Measurements from ENCODE around the gene GM2A. TPM values are rescaled to one million over a fixed set of nuclear protein-coding genes. Genes with fewer than 3 reads are reported as not detected.

The GM2A gene
- total and polyA plus RNA-seq, 2 of the 13 experiments (the other 11 are each of a cell fraction or from before 2014, with no cell fraction given): 14.6 to 29.6 TPM

- Histone ChIP-seq H3K79me2 (ENCODE audit: insufficient read depth, low read length) (no peaks in the 10 kb centered on the region), H3K4me3 (replicated peaks in 1 of 3; ENCODE audit: insufficient read depth in 1 of 3, low read depth in 2 of 3, low read length in 3 of 3) (no peak overlapping the region), H3K4me1 (ENCODE audit: insufficient read depth, low read length) (no peaks in the 10 kb centered on the region), H2AFZ (ENCODE audit: low read length) (no peak overlapping the region), H3K27me3 (ENCODE audit: control insufficient read depth in 1 of 2, insufficient read depth in 2 of 2, low read length in 2 of 2) (no peaks in the 10 kb centered on the region), H3K9me3 (ENCODE audit: low read length) (no peaks in the 10 kb centered on the region), H3K9ac (ENCODE audit: insufficient read depth, low read depth, low read length) (no peak overlapping the region), H3K27ac (ENCODE audit: extremely low read length, insufficient read depth, low read length) (no peak overlapping the region), H3K36me3 (replicated peaks in 1 of 2; ENCODE audit: control insufficient read depth in 1 of 2, insufficient read depth in 2 of 2, low read length in 2 of 2) (no peaks in the 10 kb centered on the region), H4K20me1 (ENCODE audit: insufficient read depth, low read length) (no peaks in the 10 kb centered on the region), H3K4me2 (ENCODE audit: low read depth, low read length) (no peak overlapping the region)
- FAIRE-seq: no peak
- intact Hi-C loops (cut with micrococcal nuclease; ENCODE audit: unreplicated experiment): no loop called here
- no TSS peak for BruUV-seq (replicated peaks)
- in situ Hi-C loops (cut with HindIII; ENCODE audit: extremely low pct_ligation_motif_present, low pct_unique_long_range_greater_than_20kb): no loop called here
- CTCF ChIA-PET (ENCODE audit: low intra/inter-chr PET ratio, low total read pairs): no interaction called here
- 18% methylated on average over 5 of the region's 5 CpGs for WGBS (ENCODE audit: low lambda C conversion rate)
- POLR2A ChIA-PET: no interaction called here
- ATAC-seq: no peak
- DNase-seq (ENCODE audit: low spot score): no peak
- TF ChIP-seq HNRNPLL (IDR thresholded peaks at IDR 0.05; ENCODE audit: low read depth, low read length, poor library complexity, severe bottlenecking) (no peak), ZNF24 (IDR thresholded peaks at IDR 0.05) (no peak), CENPBD1 (CRISPR knock-in tag; IDR thresholded peaks at IDR 0.05; ENCODE audit: borderline replicate concordance, low read depth) (no peak), LRRFIP1 (CRISPR knock-in tag; conservative IDR thresholded peaks at IDR 0.05) (no peak), ZSCAN12 (CRISPR knock-in tag; IDR thresholded peaks at IDR 0.05) (no peak), ZNF549 (CRISPR knock-in tag; IDR thresholded peaks at IDR 0.05) (no peak), ATAD3A (CRISPR knock-in tag; IDR thresholded peaks at IDR 0.05) (no peak), ZNF629 (CRISPR knock-in tag; conservative IDR thresholded peaks at IDR 0.05) (no peak), ZNF614 (CRISPR knock-in tag; IDR thresholded peaks at IDR 0.05; ENCODE audit: borderline replicate concordance) (no peak)
Measured at GRCh38 chr5:151278845-151279244, 25.9 kb downstream of the GM2A start.
